Measurements from ENCODE around the gene SERP1.

DNA sequence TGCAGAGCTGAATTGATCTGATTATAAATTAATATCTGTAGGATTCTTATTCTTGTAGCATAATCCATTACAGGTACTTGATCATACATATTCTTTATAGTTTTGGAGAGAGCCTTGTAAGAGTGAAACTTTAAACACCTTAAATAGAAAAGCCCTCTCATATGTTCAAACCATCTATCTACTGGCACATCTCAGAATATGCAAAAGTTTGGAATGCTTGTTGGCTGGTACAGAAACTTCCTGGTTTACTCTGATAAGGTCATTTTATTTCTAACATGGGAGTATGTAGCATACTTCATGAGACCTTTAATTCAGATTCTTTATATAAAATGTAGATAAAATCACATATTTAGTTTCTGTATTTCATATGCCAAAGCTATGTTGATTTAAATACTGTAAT is 34.9 kb upstream of the SERP1 start:
- TF ChIP-seq, protein P1, sequence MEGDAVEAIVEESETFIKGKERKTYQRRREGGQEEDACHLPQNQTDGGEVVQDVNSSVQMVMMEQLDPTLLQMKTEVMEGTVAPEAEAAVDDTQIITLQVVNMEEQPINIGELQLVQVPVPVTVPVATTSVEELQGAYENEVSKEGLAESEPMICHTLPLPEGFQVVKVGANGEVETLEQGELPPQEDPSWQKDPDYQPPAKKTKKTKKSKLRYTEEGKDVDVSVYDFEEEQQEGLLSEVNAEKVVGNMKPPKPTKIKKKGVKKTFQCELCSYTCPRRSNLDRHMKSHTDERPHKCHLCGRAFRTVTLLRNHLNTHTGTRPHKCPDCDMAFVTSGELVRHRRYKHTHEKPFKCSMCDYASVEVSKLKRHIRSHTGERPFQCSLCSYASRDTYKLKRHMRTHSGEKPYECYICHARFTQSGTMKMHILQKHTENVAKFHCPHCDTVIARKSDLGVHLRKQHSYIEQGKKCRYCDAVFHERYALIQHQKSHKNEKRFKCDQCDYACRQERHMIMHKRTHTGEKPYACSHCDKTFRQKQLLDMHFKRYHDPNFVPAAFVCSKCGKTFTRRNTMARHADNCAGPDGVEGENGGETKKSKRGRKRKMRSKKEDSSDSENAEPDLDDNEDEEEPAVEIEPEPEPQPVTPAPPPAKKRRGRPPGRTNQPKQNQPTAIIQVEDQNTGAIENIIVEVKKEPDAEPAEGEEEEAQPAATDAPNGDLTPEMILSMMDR (conservative IDR thresholded peaks at IDR 0.05; ENCODE audit: low read length), result no peak
- no peak for TF ChIP-seq EZH2phosphoT487 (IDR thresholded peaks at IDR 0.05; ENCODE audit: borderline replicate concordance, low read depth, low read length)
